HepG2 (cell line): ENCODE measurements around the gene NFX1. TPM values are rescaled to one million over a fixed set of nuclear protein-coding genes. Genes with fewer than 3 reads are reported as not detected.

Experiments
- CAMTA2 ChIP-seq: sonication (generic); formaldehyde crosslinking; IDR thresholded peaks from 2 replicates; pipeline ENCODE4 v1.4.0; 2020; ENCODE audit warnings: mild to moderate bottlenecking, missing genetic modification reagents, borderline replicate concordance
- CEBPG ChIP-seq: IDR thresholded peaks from 2 replicates; pipeline ENCODE4 v1.6.1; 2016
- DNMT3B ChIP-seq: conservative IDR thresholded peaks from 2 replicates; pipeline ENCODE4 v1.6.1; 2016; ENCODE audit warnings: missing biosample characterization, control low read depth
- FOXO1 ChIP-seq: sonication (generic); formaldehyde crosslinking; IDR thresholded peaks from 2 replicates; pipeline ENCODE4 v1.4.0; 2020; ENCODE audit warnings: missing genetic modification reagents
- HCFC1 ChIP-seq: fragments of 150-350 bp; IDR thresholded peaks from 2 replicates; pipeline ENCODE4 v1.6.1; 2014; ENCODE audit warnings: low read depth, low read length
- HNRNPLL ChIP-seq: fragments of 200-400 bp; formaldehyde crosslinking; IDR thresholded peaks from 2 replicates; pipeline ENCODE4 v1.6.1; 2017; ENCODE audit warnings: mild to moderate bottlenecking, low read depth, low read length; ENCODE audit not compliant: poor library complexity, severe bottlenecking
- MLLT10 ChIP-seq: sonication (generic); formaldehyde crosslinking; IDR thresholded peaks from 2 replicates; pipeline ENCODE4 v1.4.0; 2020; ENCODE audit warnings: missing genetic modification reagents
- NFE2L1 ChIP-seq: sonication (generic); formaldehyde crosslinking; IDR thresholded peaks from 2 replicates; pipeline ENCODE4 v1.4.0; 2020; ENCODE audit warnings: missing genetic modification reagents, mild to moderate bottlenecking, borderline replicate concordance
- NR2F2 ChIP-seq: IDR thresholded peaks from 2 replicates; pipeline ENCODE4 v1.6.1; 2012; ENCODE audit warnings: low read depth, inconsistent platforms, borderline replicate concordance
- RCOR2 ChIP-seq: IDR thresholded peaks from 2 replicates; pipeline ENCODE4 v1.6.1; 2016; ENCODE audit warnings: missing biosample characterization, missing genetic modification reagents
- SOX13 ChIP-seq, 3 experiments: fragments of 450-650 bp in 1 of 3; sonication (generic) in 1 of 3; formaldehyde crosslinking in 1 of 3; IDR thresholded peaks in 2 of 3; conservative IDR thresholded peaks in 1 of 3; 2 replicates each; pipeline versions ENCODE4 v1.5.0 to v1.6.1; 2016 to 2020; ENCODE audit warnings: antibody characterized with exemption in 1 of 3, mild to moderate bottlenecking in 1 of 3, missing compliant biosample characterization in 1 of 3, missing genetic modification reagents in 1 of 3, moderate library complexity in 1 of 3
- SP140L ChIP-seq: sonication (generic); formaldehyde crosslinking; IDR thresholded peaks from 2 replicates; pipeline ENCODE4 v1.4.0; 2020; ENCODE audit warnings: missing genetic modification reagents, borderline replicate concordance
- SRSF1 ChIP-seq: fragments of 200-400 bp; formaldehyde crosslinking; optimal IDR thresholded peaks from 2 replicates; pipeline ENCODE3; 2017; ENCODE audit warnings: mild to moderate bottlenecking, low read depth, low read length, moderate library complexity
- ZIK1 ChIP-seq: sonication (generic); formaldehyde crosslinking; IDR thresholded peaks from 2 replicates; pipeline ENCODE4 v1.5.0; 2020; ENCODE audit warnings: mild to moderate bottlenecking, low read depth, missing genetic modification reagents, borderline replicate concordance
- ZNF557 ChIP-seq: sonication (generic); formaldehyde crosslinking; IDR thresholded peaks from 2 replicates; pipeline ENCODE4 v1.4.0; 2020; ENCODE audit warnings: missing genetic modification reagents
- ZSCAN21 ChIP-seq: sonication (generic); formaldehyde crosslinking; IDR thresholded peaks from 2 replicates; pipeline ENCODE4 v1.8.0; 2022; ENCODE audit warnings: mild to moderate bottlenecking, missing genetic modification reagents, moderate library complexity, borderline replicate concordance
- polyA plus RNA-seq, 8 experiments: library from polyadenylated mRNA; depleted of rRNA in 3 of 8; stranded (reverse) in 7 of 8; unstranded in 1 of 8; fragments of >200 nt; fragmentation: Illumina TruSeq in 4 of 8; extraction: Trizol in 4 of 8; gene quantifications; 2 replicates each; pipeline versions ENCODE4 v1.2.1 to v1.2.3, GENCODE V29; 2011 to 2016; ENCODE audit warnings: low read depth in 4 of 8, missing spikeins in 1 of 8, mixed read lengths in 1 of 8; ENCODE audit not compliant: insufficient read depth in 1 of 8
- total RNA-seq, 5 experiments: library from RNA; depleted of rRNA; stranded (reverse); fragments of >200 nt; fragmentation: Illumina TruSeq; extraction: Trizol; gene quantifications; 2 replicates each; pipeline ENCODE4 v1.2.3, GENCODE V29; 2016; ENCODE audit warnings: low read depth in 1 of 5
- TF ChIP-seq, protein P1 (sequence below): IDR thresholded peaks from 2 replicates; pipeline ENCODE4 v1.6.1; 2016; ENCODE audit warnings: missing biosample characterization, missing genetic modification reagents, low read depth
- TF ChIP-seq, protein P2 (sequence below): sonication (generic); formaldehyde crosslinking; IDR thresholded peaks from 2 replicates; pipeline ENCODE4 v1.5.0; 2020; ENCODE audit warnings: mild to moderate bottlenecking, missing genetic modification reagents, borderline replicate concordance
- TF ChIP-seq, protein P3 (sequence below): sonication (generic); formaldehyde crosslinking; IDR thresholded peaks from 2 replicates; pipeline ENCODE4 v1.8.0; 2022; ENCODE audit warnings: missing genetic modification reagents, mild to moderate bottlenecking, moderate library complexity, borderline replicate concordance

The NFX1 gene
- total and polyA plus RNA-seq, 2 of the 13 experiments (the other 11 are each of a cell fraction or from before 2014, with no cell fraction given) = 23.9 to 27.5 TPM

DNA sequence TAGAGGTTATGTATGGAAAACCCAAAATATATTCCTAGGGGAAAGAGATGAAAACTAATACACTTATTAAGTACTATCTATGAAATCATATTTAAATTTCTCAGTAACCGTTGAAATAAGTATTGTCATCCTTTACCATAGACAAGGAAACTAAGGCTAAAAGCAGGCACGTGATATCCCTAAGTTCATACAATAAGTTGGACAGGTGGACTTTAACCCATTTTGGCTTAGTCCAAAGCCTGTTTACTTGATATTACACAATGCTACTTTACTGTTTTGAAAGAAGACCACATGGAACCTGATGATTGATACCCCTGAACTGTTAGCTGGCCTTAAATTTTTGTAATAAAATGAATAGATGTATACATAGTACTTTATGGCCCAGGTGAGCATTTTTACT is 3.5 kb downstream of the NFX1 start (continued):
- TF ChIP-seq, protein P1, sequence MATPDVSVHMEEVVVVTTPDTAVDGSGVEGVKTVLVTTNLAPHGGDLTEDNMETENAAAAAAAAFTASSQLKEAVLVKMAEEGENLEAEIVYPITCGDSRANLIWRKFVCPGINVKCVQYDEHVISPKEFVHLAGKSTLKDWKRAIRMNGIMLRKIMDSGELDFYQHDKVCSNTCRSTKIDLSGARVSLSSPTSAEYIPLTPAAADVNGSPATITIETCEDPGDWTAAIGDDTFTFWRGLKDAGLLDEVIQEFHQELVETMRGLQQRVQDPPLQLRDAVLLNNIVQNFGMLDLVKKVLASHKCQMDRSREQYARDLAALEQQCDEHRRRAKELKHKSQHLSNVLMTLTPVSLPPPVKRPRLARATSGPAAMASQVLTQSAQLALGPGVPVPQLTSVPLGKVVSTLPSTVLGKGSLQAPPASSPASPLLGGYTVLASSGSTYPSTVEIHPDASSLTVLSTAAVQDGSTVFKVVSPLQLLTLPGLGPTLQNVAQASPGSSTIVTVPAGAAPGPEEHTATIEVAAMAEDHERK = no peak
- TF ChIP-seq RCOR2 (CRISPR knock-in tag) (peak; percentile 54; the same call in 1 of the 2 replicates), SP140L (no peak), ZNF557 (CRISPR knock-in tag) (no peak), ZIK1 (no peak), ZSCAN21 (no peak), HCFC1 (no peak), CAMTA2 (no peak), NFE2L1 (CRISPR knock-in tag) (no peak), HNRNPLL (no peak), NR2F2 (no peak; the same call in 1 of the 2 replicates), SRSF1 (no peak), MLLT10 (no peak), DNMT3B (CRISPR knock-in tag) (no peak), FOXO1 (CRISPR knock-in tag) (peak; percentile 89), SOX13 (IDR thresholded peaks at IDR 0.05) (no peak), SOX13 (CRISPR knock-in tag; conservative IDR thresholded peaks at IDR 0.05 in 1 of 2, IDR thresholded peaks at IDR 0.05 in 1 of 2) (peak in 1 of 2 experiments; percentile 88; a peak in 2 of 4 replicates), CEBPG (CRISPR knock-in tag) (peak; percentile 90)
- TF ChIP-seq, protein P2, sequence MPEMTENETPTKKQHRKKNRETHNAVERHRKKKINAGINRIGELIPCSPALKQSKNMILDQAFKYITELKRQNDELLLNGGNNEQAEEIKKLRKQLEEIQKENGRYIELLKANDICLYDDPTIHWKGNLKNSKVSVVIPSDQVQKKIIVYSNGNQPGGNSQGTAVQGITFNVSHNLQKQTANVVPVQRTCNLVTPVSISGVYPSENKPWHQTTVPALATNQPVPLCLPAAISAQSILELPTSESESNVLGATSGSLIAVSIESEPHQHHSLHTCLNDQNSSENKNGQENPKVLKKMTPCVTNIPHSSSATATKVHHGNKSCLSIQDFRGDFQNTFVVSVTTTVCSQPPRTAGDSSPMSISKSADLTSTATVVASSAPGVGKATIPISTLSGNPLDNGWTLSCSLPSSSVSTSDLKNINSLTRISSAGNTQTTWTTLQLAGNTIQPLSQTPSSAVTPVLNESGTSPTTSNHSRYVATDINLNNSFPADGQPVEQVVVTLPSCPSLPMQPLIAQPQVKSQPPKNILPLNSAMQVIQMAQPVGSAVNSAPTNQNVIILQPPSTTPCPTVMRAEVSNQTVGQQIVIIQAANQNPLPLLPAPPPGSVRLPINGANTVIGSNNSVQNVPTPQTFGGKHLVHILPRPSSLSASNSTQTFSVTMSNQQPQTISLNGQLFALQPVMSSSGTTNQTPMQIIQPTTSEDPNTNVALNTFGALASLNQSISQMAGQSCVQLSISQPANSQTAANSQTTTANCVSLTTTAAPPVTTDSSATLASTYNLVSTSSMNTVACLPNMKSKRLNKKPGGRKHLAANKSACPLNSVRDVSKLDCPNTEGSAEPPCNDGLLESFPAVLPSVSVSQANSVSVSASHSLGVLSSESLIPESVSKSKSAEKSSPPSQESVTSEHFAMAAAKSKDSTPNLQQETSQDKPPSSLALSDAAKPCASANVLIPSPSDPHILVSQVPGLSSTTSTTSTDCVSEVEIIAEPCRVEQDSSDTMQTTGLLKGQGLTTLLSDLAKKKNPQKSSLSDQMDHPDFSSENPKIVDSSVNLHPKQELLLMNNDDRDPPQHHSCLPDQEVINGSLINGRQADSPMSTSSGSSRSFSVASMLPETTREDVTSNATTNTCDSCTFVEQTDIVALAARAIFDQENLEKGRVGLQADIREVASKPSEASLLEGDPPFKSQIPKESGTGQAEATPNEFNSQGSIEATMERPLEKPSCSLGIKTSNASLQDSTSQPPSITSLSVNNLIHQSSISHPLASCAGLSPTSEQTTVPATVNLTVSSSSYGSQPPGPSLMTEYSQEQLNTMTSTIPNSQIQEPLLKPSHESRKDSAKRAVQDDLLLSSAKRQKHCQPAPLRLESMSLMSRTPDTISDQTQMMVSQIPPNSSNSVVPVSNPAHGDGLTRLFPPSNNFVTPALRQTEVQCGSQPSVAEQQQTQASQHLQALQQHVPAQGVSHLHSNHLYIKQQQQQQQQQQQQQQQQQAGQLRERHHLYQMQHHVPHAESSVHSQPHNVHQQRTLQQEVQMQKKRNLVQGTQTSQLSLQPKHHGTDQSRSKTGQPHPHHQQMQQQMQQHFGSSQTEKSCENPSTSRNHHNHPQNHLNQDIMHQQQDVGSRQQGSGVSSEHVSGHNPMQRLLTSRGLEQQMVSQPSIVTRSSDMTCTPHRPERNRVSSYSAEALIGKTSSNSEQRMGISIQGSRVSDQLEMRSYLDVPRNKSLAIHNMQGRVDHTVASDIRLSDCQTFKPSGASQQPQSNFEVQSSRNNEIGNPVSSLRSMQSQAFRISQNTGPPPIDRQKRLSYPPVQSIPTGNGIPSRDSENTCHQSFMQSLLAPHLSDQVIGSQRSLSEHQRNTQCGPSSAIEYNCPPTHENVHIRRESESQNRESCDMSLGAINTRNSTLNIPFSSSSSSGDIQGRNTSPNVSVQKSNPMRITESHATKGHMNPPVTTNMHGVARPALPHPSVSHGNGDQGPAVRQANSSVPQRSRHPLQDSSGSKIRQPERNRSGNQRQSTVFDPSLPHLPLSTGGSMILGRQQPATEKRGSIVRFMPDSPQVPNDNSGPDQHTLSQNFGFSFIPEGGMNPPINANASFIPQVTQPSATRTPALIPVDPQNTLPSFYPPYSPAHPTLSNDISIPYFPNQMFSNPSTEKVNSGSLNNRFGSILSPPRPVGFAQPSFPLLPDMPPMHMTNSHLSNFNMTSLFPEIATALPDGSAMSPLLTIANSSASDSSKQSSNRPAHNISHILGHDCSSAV (CRISPR knock-in tag) = no peak
- TF ChIP-seq, protein P3, sequence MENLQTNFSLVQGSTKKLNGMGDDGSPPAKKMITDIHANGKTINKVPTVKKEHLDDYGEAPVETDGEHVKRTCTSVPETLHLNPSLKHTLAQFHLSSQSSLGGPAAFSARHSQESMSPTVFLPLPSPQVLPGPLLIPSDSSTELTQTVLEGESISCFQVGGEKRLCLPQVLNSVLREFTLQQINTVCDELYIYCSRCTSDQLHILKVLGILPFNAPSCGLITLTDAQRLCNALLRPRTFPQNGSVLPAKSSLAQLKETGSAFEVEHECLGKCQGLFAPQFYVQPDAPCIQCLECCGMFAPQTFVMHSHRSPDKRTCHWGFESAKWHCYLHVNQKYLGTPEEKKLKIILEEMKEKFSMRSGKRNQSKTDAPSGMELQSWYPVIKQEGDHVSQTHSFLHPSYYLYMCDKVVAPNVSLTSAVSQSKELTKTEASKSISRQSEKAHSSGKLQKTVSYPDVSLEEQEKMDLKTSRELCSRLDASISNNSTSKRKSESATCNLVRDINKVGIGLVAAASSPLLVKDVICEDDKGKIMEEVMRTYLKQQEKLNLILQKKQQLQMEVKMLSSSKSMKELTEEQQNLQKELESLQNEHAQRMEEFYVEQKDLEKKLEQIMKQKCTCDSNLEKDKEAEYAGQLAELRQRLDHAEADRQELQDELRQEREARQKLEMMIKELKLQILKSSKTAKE (CRISPR knock-in tag) = no peak
